Testis (tissue), 2 donors: ENCODE measurements around the gene ZCWPW2.

Experiments
- CTCF ChIP-seq, 3 experiments: fragments of 450-650 bp in 2 of 3; fragments of 200-600 bp in 1 of 3; sonication (generic) in 1 of 3; IDR thresholded peaks; one replicate each; pipeline ENCODE4 v1.5.1; 2016 to 2019; ENCODE audit warnings: antibody characterized with exemption in 3 of 3, mild to moderate bottlenecking in 2 of 3, moderate library complexity in 1 of 3
- POLR2A ChIP-seq: fragments of 450-650 bp; IDR thresholded peaks from one replicate; pipeline ENCODE4 v1.6.1; 2017; ENCODE audit warnings: antibody characterized with exemption, mild to moderate bottlenecking, moderate library complexity

GRCh38 chr3:28574036-28574435 lies 225.5 kb downstream of the ZCWPW2 start:
- TF ChIP-seq CTCF (IDR thresholded peaks at IDR 0.05) (no peak), POLR2A (no peak)
